Astrocyte (in vitro differentiated cells and primary cell): ENCODE results near the gene SGCE. TPM values are rescaled to one million over a fixed set of nuclear protein-coding genes. Genes with fewer than 3 reads are reported as not detected.

Experiments used
- DNase-seq: peaks from one replicate; pipeline ENCODE4 v3.0.0-alpha.2; 2010; ENCODE audit warnings: low read depth
- FAIRE-seq: peaks from 2 replicates; lab custom pipeline; 2011; peaks lifted over from hg19 to GRCh38; lab: Jason Lieb, UNC
- H2AFZ ChIP-seq: 2 replicates; pipeline ENCODE4 v1.6.0; 2012; ENCODE audit warnings: low read depth, low read length, inconsistent platforms
- H3K27ac ChIP-seq: 2 replicates; pipeline ENCODE4 v1.5.1; 2011; ENCODE audit warnings: low read depth, low read length, inconsistent platforms
- H3K27me3 ChIP-seq: 2 replicates; pipeline ENCODE4 v1.6.0; 2011; ENCODE audit warnings: low read length, inconsistent platforms; ENCODE audit not compliant: insufficient read depth
- H3K36me3 ChIP-seq: 2 replicates; pipeline ENCODE4 v1.5.1; 2011; ENCODE audit warnings: low read length, inconsistent platforms; ENCODE audit not compliant: insufficient read depth
- H3K4me1 ChIP-seq: 2 replicates; pipeline ENCODE4 v1.5.1; 2011; ENCODE audit warnings: low read length, inconsistent platforms; ENCODE audit not compliant: insufficient read depth
- H3K4me2 ChIP-seq: 2 replicates; pipeline ENCODE4 v1.6.0; 2012; ENCODE audit warnings: low read length, inconsistent platforms
- H3K4me3 ChIP-seq: 2 replicates; pipeline ENCODE4 v1.5.1; 2011; ENCODE audit warnings: low read depth, mild to moderate bottlenecking, low read length, inconsistent platforms; ENCODE audit not compliant: insufficient read depth
- H3K79me2 ChIP-seq: 2 replicates; pipeline ENCODE4 v1.6.0; 2012; ENCODE audit warnings: mild to moderate bottlenecking, low read length, inconsistent platforms; ENCODE audit not compliant: insufficient read depth
- H3K9ac ChIP-seq: 2 replicates; pipeline ENCODE4 v1.6.0; 2012; ENCODE audit warnings: mild to moderate bottlenecking, low read length, inconsistent platforms
- H3K9me3 ChIP-seq: 2 replicates; pipeline ENCODE4 v1.5.1; 2012; ENCODE audit warnings: low read depth, mild to moderate bottlenecking, low read length, inconsistent platforms; ENCODE audit not compliant: insufficient read depth
- H4K20me1 ChIP-seq: 2 replicates; pipeline ENCODE4 v1.6.0; 2012; ENCODE audit warnings: low read length, inconsistent platforms; ENCODE audit not compliant: insufficient read depth
- H3K27ac Mint-ChIP-seq: one replicate; pipeline ENCODE4 v1.8.0; 2021; ENCODE audit warnings: mild to moderate bottlenecking, mixed read lengths; ENCODE audit not compliant: unreplicated experiment
- H3K27me3 Mint-ChIP-seq: one replicate; pipeline ENCODE4 v1.8.0; 2021; ENCODE audit warnings: low read depth, mixed read lengths; ENCODE audit not compliant: unreplicated experiment
- H3K36me3 Mint-ChIP-seq: one replicate; pipeline ENCODE4 v1.8.0; 2021; ENCODE audit warnings: low read depth, mixed read lengths; ENCODE audit not compliant: unreplicated experiment
- H3K4me1 Mint-ChIP-seq: one replicate; pipeline ENCODE4 v1.8.0; 2021; ENCODE audit warnings: low read depth, mixed read lengths; ENCODE audit not compliant: unreplicated experiment
- H3K4me3 Mint-ChIP-seq: one replicate; pipeline ENCODE4 v1.8.0; 2021; ENCODE audit warnings: mild to moderate bottlenecking, moderate library complexity, mixed read lengths; ENCODE audit not compliant: unreplicated experiment
- H3K9me3 Mint-ChIP-seq: one replicate; pipeline ENCODE4 v1.8.0; 2021; ENCODE audit warnings: mild to moderate bottlenecking, mixed read lengths; ENCODE audit not compliant: unreplicated experiment
- EZH2 ChIP-seq: IDR thresholded peaks from 2 replicates; pipeline ENCODE4 v1.6.1; 2012; ENCODE audit warnings: mild to moderate bottlenecking, low read length, inconsistent platforms; ENCODE audit not compliant: insufficient read depth
- total RNA-seq: library from RNA; stranded (reverse); gene quantifications from 2 replicates; pipeline ENCODE4 v1.2.1, GENCODE V29; 2021
- TF ChIP-seq, protein P1 (sequence below): IDR thresholded peaks from 2 replicates; pipeline ENCODE4 v1.5.1; 2011; ENCODE audit warnings: low read depth, mild to moderate bottlenecking, inconsistent platforms, low read length, moderate library complexity; ENCODE audit not compliant: insufficient read depth

The SGCE gene
- total RNA-seq, 1 donor from 2014 or later = 33.4 TPM

- no peaks in the 10 kb centered on the region for H3K27me3 ChIP-seq
- TF ChIP-seq, protein P1, sequence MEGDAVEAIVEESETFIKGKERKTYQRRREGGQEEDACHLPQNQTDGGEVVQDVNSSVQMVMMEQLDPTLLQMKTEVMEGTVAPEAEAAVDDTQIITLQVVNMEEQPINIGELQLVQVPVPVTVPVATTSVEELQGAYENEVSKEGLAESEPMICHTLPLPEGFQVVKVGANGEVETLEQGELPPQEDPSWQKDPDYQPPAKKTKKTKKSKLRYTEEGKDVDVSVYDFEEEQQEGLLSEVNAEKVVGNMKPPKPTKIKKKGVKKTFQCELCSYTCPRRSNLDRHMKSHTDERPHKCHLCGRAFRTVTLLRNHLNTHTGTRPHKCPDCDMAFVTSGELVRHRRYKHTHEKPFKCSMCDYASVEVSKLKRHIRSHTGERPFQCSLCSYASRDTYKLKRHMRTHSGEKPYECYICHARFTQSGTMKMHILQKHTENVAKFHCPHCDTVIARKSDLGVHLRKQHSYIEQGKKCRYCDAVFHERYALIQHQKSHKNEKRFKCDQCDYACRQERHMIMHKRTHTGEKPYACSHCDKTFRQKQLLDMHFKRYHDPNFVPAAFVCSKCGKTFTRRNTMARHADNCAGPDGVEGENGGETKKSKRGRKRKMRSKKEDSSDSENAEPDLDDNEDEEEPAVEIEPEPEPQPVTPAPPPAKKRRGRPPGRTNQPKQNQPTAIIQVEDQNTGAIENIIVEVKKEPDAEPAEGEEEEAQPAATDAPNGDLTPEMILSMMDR = no peak
- no peak for TF ChIP-seq EZH2
- no peak overlapping the region for H2AFZ ChIP-seq
- peaks cover 18% of the 10 kb centered on the region for H3K4me1 Mint-ChIP-seq
- no peaks in the 10 kb centered on the region for H3K36me3 ChIP-seq
- no peak for FAIRE-seq
- H3K4me3 ChIP-seq = no peak overlapping the region
- H3K27ac ChIP-seq = no peak overlapping the region
- H3K4me3 Mint-ChIP-seq = no peak overlapping the region
- no peak overlapping the region for H3K9ac ChIP-seq
- no peak overlapping the region for H3K4me2 ChIP-seq
- H4K20me1 ChIP-seq = no peaks in the 10 kb centered on the region
- DNase-seq = no peak
- H3K9me3 Mint-ChIP-seq = no peaks in the 10 kb centered on the region
- no peaks in the 10 kb centered on the region for H3K9me3 ChIP-seq
- no peaks in the 10 kb centered on the region for H3K79me2 ChIP-seq
- no peaks in the 10 kb centered on the region for H3K4me1 ChIP-seq
- H3K36me3 Mint-ChIP-seq = no peaks in the 10 kb centered on the region
- H3K27me3 Mint-ChIP-seq = no peaks in the 10 kb centered on the region
- H3K27ac Mint-ChIP-seq = no peak overlapping the region
These were observed 19.4 kb upstream of the SGCE start for GRCh38 chr7:94675356-94675755.

- Histone ChIP-seq H2AFZ (no peak overlapping the region), H3K36me3 (no peaks in the 10 kb centered on the region), H3K9ac (no peak overlapping the region), H3K4me1 (no peaks in the 10 kb centered on the region), H3K4me2 (no peak overlapping the region), H3K27me3 (no peaks in the 10 kb centered on the region), H4K20me1 (no peaks in the 10 kb centered on the region), H3K79me2 (no peaks in the 10 kb centered on the region), H3K27ac (no peak overlapping the region), H3K9me3 (no peaks in the 10 kb centered on the region), H3K4me3 (no peak overlapping the region)
- no peak overlapping the region for H3K27ac Mint-ChIP-seq
- peaks cover 2% of the 10 kb centered on the region for H3K9me3 Mint-ChIP-seq
- DNase-seq (no peak), FAIRE-seq (no peak)
- TF ChIP-seq EZH2 = no peak
- TF ChIP-seq, protein P1 = no peak
- no peak overlapping the region for H3K4me3 Mint-ChIP-seq
- no peaks in the 10 kb centered on the region for H3K27me3 Mint-ChIP-seq
- H3K4me1 Mint-ChIP-seq = peaks cover 4% of the 10 kb centered on the region
- peaks cover 3% of the 10 kb centered on the region for H3K36me3 Mint-ChIP-seq
These were observed 15.7 kb upstream of the SGCE start for GRCh38 chr7:94671444-94672235.
